SHP77 treated with DMSO at 0.1 percent for 48 hours (cell line): ENCODE results near the gene DNASE1L2.

Experiments used
- DNase-seq: peaks from one replicate; lab custom pipeline; 2025; lab: John Stamatoyannopoulos, UW

The DNASE1L2 gene

GRCh38 chr16:2223942-2224486 lies 12.2 kb upstream of the DNASE1L2 start:
- DNase-seq: no peak

DNA sequence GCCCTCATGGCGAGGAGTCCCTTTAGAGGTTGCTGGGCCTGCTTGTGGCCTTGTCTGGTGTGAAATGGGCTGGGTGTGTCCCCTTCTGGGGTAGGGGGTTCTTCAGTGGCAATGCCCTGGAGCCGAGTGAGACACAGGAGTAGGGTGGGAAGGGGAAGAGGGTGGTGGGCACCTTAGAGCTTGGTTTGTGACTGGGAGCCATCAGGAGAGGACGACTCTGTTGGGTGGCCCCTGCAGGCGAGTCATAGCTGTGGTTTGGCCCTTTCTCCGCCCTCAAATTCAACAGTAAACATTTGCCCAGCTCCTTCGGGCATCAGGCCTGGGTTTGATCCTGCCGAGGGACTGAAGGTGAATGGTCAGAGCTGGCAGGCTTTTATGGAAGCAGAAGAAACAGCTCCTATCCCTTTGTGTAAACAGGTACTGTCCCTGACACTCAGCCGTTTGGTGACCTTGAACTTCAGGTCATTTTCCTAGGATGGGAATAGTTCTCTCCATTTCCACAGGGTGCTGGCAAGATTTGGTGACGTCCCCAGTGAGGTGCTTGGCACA lies 9.9 kb upstream of the DNASE1L2 start:
- no peak for DNase-seq

DNA sequence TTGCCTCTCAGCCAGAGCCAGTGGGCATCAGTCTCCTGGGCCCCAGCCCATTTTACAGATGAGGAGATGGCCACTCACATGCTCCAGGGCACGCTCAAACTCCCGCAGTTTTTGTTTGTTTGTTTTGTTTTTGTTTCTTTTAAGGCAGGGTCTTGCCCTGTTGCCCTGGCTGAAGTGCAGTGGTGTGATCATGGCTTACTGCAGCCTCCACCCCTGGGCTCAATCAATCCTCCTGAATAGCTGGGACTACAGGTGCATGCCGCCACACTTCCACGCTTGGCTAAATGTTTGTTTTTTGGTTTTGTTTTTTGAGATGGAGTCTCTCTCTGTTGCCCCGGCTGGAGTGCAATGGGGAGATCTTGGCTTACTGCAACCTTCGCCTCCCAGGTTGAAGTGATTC lies 9.3 kb upstream of the DNASE1L2 start:
- no peak for DNase-seq

GRCh38 chr16:2228161-2228824 lies 8.0 kb upstream of the DNASE1L2 start:
- DNase-seq: no peak

- no peak for DNase-seq
Measured at GRCh38 chr16:2229091-2229490, 7.2 kb upstream of the DNASE1L2 start.

GRCh38 chr16:2229632-2230250 lies 6.5 kb upstream of the DNASE1L2 start:
- DNase-seq: no peak

DNA sequence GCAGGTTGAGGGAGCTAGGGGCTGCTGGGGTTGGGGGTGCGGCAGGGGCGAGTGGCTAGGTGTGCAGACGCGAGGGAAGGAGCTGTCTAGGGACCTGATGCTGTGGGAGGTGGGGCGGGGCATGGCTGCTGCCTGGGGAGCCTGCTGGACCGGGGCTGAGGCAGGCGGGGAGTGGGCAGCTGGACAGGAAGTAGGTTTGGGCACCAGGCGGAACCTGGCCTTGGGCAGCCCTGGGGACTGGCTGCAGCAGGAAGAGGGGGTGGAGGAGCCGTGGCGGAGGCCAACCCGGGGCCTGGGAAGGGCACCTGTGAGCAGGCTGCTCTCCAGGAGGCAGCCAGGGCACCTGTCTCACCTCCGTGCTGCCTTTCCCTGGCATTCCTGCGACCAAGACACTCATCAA lies 5.9 kb upstream of the DNASE1L2 start:
- no peak for DNase-seq

- no peak for DNase-seq
Measured at GRCh38 chr16:2231016-2231931, 5.0 kb upstream of the DNASE1L2 start.

DNA sequence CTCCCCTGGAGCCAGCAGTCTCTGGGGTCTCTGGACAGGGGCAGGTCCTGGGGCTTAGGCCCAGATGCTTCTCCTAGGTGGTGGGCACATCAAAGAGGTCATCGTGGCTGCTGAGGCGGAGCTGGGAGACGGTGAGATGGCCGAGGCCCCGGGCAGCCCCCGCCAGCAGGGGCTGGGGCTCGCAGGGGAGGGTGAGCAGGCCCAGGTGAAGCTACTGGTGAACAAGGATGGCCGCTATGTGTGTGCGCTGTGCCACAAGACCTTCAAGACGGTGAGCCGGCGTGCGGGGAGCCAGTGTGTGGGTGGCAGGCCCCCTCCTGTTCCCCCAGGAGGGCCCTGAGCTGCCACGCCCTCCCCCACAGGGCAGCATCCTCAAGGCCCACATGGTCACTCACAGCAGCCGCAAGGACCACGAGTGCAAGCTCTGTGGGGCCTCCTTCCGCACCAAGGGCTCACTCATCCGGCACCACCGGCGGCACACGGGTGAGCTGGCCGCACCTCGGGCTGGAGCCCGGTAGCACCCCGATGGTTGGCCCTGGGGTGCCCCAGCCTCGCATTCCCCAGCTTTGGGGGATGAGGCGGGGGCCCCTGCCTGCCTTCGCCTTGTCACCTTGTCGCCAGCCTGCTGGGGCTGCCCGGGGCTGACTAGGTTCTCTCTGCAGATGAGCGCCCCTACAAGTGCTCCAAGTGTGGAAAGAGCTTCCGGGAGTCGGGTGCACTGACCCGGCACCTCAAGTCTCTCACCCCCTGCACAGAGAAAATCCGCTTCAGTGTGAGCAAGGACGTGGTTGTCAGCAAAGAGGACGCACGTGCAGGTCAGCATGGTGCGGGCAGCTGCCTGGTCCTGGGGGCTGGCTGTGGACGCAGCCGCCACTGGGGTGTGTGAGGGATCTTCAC lies 3.9 kb upstream of the DNASE1L2 start:
- DNase-seq: no peak

DNA sequence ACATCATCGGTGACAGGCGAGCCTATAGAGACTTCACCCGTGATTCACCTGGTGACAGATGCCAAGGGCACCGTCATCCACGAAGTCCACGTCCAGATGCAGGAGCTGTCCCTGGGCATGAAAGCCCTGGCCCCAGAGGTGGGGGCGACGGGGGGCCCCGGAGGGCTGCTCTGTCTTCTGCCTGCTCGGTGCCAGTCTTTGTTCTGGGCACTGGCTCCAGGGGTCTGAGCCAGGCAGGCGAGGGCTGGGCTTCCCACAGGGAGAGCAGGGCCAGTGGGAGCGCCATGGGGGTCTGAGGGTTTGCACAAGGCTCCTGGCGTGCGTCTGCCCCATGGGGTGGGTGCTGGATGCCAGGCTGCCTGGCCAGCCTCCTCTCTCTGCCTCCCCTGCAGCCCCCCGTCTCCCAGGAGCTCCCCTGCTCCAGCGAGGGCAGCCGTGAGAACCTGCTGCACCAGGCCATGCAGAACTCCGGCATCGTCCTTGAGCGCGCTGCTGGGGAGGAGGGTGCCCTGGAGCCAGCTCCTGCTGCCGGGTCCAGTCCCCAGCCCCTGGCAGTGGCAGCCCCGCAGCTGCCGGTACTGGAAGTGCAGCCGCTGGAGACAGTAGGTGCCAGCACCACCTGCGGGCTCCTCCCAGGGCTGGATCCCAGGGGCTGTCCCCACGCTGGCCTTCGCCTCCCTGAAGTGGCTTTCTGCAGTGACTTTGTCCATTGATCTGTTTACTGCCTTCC lies 3.0 kb upstream of the DNASE1L2 start:
- no peak for DNase-seq

GRCh38 chr16:2233872-2234812 lies 2.1 kb upstream of the DNASE1L2 start:
- DNase-seq: no peak

DNA sequence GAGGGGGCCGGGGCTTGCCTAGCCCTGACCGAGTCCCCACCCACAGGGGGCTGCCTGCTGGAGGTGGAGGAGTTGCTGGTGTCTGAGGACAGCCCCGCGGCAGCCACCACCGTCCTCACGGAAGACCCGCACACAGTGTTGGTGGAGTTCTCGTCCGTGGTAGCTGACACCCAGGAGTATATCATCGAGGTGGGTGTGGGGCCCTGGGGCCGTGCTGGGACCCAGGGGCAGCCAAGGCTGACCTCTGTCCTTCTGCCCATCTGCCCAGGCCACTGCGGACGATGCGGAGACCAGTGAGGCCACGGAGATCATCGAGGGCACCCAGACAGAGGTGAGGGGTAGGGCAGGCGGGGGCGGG lies 1.5 kb upstream of the DNASE1L2 start:
- DNase-seq: no peak

- no peak for DNase-seq
Measured at GRCh38 chr16:2235234-2235651, 1.0 kb upstream of the DNASE1L2 start.

DNA sequence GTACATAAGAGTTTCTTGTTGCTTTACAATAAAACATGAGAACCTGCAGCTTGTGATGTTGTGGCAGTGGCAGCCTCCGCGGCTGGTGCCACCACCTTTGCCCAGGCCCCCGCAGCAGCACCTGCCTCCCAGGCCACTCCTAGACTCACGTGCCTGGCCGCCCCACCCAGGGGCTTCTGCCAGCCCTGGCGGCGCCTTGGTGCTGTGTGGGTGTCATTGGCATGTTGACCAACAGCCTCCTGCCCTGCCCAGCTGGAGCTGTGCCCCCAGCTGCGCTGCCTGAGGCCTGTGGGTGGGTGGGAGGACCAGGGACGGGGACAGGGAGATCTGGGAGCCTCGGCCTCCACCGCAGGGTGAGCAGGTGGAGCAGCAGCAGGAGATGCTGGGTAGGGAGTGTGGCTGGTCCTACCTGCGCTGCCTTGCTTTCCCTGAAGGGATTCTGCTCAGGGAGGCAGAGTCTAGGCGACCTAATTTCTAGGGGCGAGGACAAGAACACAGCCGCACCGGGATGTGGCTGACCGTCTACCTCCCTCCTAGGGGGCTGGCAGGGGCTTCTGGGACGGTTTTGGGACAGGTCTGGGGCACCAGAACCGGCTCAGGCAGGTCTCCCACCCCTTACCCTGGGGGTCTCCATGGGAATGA lies 428 bp upstream of the DNASE1L2 start:
- no peak for DNase-seq

DNA sequence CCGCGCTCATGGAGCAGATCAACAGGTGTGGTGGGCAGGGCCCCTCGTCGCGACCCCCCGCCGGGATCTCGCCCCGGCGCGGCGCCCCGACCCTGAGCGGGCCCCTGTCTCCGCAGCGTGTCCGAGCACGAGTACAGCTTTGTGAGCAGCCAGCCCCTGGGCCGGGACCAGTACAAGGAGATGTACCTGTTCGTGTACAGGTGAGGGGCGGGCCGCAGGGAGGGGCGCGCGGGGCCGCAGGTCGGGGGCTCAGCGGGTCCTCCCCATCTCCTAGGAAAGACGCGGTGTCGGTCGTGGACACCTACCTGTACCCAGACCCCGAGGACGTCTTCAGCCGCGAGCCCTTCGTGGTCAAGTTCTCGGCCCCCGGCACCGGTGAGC lies 848 bp downstream of the DNASE1L2 start:
- no peak for DNase-seq

GRCh38 chr16:2237493-2238149 lies 1.4 kb downstream of the DNASE1L2 start:
- DNase-seq: no peak

DNA sequence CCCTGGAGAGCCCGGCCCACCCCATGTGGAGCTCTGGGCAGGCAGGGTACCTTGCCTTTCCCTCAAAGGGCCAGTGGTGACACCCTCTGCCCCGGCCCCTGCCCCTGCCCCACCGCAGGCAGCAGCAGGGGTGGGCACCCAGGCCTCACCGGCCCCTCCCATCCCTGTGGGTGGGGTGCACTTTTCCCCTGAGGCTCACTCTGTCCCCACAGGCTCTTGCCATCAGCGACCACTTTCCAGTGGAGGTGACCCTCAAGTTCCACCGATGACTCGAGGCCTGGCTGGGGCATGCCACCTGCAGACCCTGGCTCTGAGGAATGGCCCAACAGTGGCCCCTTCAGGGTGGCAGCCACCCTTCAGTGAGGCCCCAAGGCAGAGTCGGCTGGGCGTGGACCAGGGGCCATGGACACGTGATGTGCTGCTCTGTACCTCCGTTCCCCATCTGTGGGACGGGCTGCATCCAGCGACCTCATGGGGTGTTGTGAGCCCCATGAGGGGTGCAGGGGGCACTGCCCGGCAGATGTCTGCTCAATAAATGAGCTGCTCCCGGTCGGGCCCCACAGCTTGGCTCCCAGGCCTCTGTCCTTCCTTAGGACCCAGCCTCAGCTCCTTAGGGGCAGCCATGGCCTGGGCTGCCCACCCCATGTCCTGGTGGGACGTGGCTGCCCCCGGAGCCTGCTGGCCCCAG lies 2.0 kb downstream of the DNASE1L2 start:
- DNase-seq: no peak
